AG09319 (cell line): ENCODE measurements around the gene ELMOD3.
"Not testable (repeated sequence)": the region's sequence is repeated elsewhere in the genome, so short reads cannot be mapped to it uniquely, and the experiment has no call there.

Source experiments
- DNase-seq: peaks from one replicate; pipeline ENCODE4 v3.0.0-alpha.2; 2010; ENCODE audit warnings: low read depth; ENCODE audit errors: extremely low read depth
- CTCF ChIP-seq: IDR thresholded peaks from 2 replicates; pipeline ENCODE4 v1.5.1; 2011; ENCODE audit warnings: low read depth, mild to moderate bottlenecking, inconsistent platforms, low read length, moderate library complexity

The ELMOD3 gene

GRCh38 chr2:85353876-85354285 is 688 bp upstream of the ELMOD3 start:
- DNase-seq, result no peak
- no peak for TF ChIP-seq CTCF

- TF ChIP-seq CTCF, result no peak
- no peak for DNase-seq
Observed at GRCh38 chr2:85355073-85355410, 473 bp downstream of the ELMOD3 start.

- no peak for DNase-seq
- TF ChIP-seq CTCF, result no peak
Observed at GRCh38 chr2:85355521-85355920, 952 bp downstream of the ELMOD3 start.

GRCh38 chr2:85356186-85356585 is 1.6 kb downstream of the ELMOD3 start:
- TF ChIP-seq CTCF, result no peak
- no peak for DNase-seq

- TF ChIP-seq CTCF, result no peak
- DNase-seq, result no peak
Observed at GRCh38 chr2:85357736-85358135, 3.2 kb downstream of the ELMOD3 start.

- DNase-seq, result not testable (repeated sequence)
Observed at GRCh38 chr2:85362653-85363387, 8.3 kb downstream of the ELMOD3 start.

GRCh38 chr2:85367180-85367579 is 12.6 kb downstream of the ELMOD3 start:
- no peak for TF ChIP-seq CTCF
- no peak for DNase-seq

- TF ChIP-seq CTCF, result no peak
- DNase-seq, result no peak
Observed at GRCh38 chr2:85368921-85369320, 14.4 kb downstream of the ELMOD3 start.
